CD14-positive monocyte (primary cell): Measurements from ENCODE around the gene XPO6. TPM values are rescaled to one million over a fixed set of nuclear protein-coding genes. Genes with fewer than 3 reads are reported as not detected.
"Not testable (repeated sequence)": the region's sequence is repeated elsewhere in the genome, so short reads cannot be mapped to it uniquely, and the experiment has no call there.

Source experiments
- DNase-seq, 3 donors: peaks; one replicate each; pipeline ENCODE4 v3.0.0-alpha.2; 2011 to 2022
- H2AFZ ChIP-seq: 2 replicates; pipeline ENCODE4 v1.6.0; 2012; ENCODE audit warnings: mild to moderate bottlenecking, low read depth, low read length, inconsistent platforms; ENCODE audit not compliant: insufficient read depth, poor library complexity, severe bottlenecking
- H3K27ac ChIP-seq, 2 donors: 1 replicate in 1 of 2; 2 replicates in 1 of 2; pipeline ENCODE4 v1.5.1; 2012 to 2013; ENCODE audit warnings: low read length in 2 of 2, control low read depth in 1 of 2, inconsistent platforms in 1 of 2, low read depth in 1 of 2, mild to moderate bottlenecking in 1 of 2
- H3K27me3 ChIP-seq, 2 donors: one replicate each; pipeline versions ENCODE4 v1.6.0 to v1.6.1; 2011 to 2013; ENCODE audit warnings: low read length in 2 of 2; ENCODE audit not compliant: control insufficient read depth in 2 of 2, insufficient read depth in 2 of 2
- H3K36me3 ChIP-seq, 2 donors: replicated peaks in 1 of 2; 1 replicate in 1 of 2; 2 replicates in 1 of 2; pipeline versions ENCODE4 v1.5.1 to v1.6.1; 2012 to 2013; ENCODE audit warnings: low read length in 2 of 2, control low read depth in 1 of 2, inconsistent platforms in 1 of 2, mild to moderate bottlenecking in 1 of 2; ENCODE audit not compliant: insufficient read depth in 2 of 2, control insufficient read depth in 1 of 2
- H3K4me1 ChIP-seq, 2 donors: 1 replicate in 1 of 2; 2 replicates in 1 of 2; pipeline versions ENCODE4 v1.5.1 to v1.6.1; 2012 to 2013; ENCODE audit warnings: low read length in 2 of 2, control low read depth in 1 of 2, inconsistent platforms in 1 of 2, mild to moderate bottlenecking in 1 of 2, moderate library complexity in 1 of 2; ENCODE audit not compliant: insufficient read depth in 2 of 2, control insufficient read depth in 1 of 2
- H3K4me2 ChIP-seq: replicated peaks from 2 replicates; pipeline ENCODE3; 2012; ENCODE audit warnings: low read length, moderate library complexity, mild to moderate bottlenecking; ENCODE audit not compliant: poor library complexity, severe bottlenecking; ENCODE audit errors: extremely low read depth
- H3K4me3 ChIP-seq, 3 experiments: fragments of 200-600 bp in 1 of 3; sonication (generic) in 1 of 3; replicated peaks in 1 of 3; 1 replicate in 2 of 3; 2 replicates in 1 of 3; pipeline ENCODE4 v1.5.1; 2011 to 2013; ENCODE audit warnings: low read length in 3 of 3, mild to moderate bottlenecking in 3 of 3, control low read depth in 2 of 3, low read depth in 2 of 3, inconsistent platforms in 1 of 3, moderate library complexity in 1 of 3
- H3K79me2 ChIP-seq: 2 replicates; pipeline ENCODE4 v1.6.0; 2012; ENCODE audit warnings: mild to moderate bottlenecking, control low read depth, inconsistent platforms, low read length, moderate library complexity; ENCODE audit not compliant: insufficient read depth
- H3K9ac ChIP-seq: 2 replicates; pipeline ENCODE4 v1.6.0; 2017; ENCODE audit warnings: low read length, mild to moderate bottlenecking; ENCODE audit not compliant: insufficient read depth, poor library complexity, severe bottlenecking
- H3K9me3 ChIP-seq, 2 donors: replicated peaks in 1 of 2; 1 replicate in 1 of 2; 2 replicates in 1 of 2; pipeline versions ENCODE4 v1.5.1 to v1.6.1; 2012 to 2013; ENCODE audit warnings: low read length in 2 of 2, control low read depth in 1 of 2; ENCODE audit not compliant: control insufficient read depth in 1 of 2, insufficient read depth in 1 of 2
- H4K20me1 ChIP-seq: 2 replicates; pipeline ENCODE4 v1.6.0; 2012; ENCODE audit warnings: mild to moderate bottlenecking, low read length, control low read depth, moderate library complexity; ENCODE audit not compliant: insufficient read depth
- H3K27ac Mint-ChIP-seq, 7 donors: one replicate each; pipeline ENCODE4 v1.8.0; 2020; ENCODE audit warnings: mild to moderate bottlenecking in 7 of 7, mixed read lengths in 7 of 7, moderate library complexity in 6 of 7, inconsistent platforms in 2 of 7
- H3K27me3 Mint-ChIP-seq, 3 donors: one replicate each; pipeline ENCODE4 v1.8.0; 2021 to 2022; ENCODE audit warnings: low read depth in 3 of 3, mild to moderate bottlenecking in 3 of 3, mixed read lengths in 3 of 3, moderate library complexity in 3 of 3, inconsistent platforms in 1 of 3
- H3K36me3 Mint-ChIP-seq, 2 donors: one replicate each; pipeline ENCODE4 v1.8.0; 2020; ENCODE audit warnings: mixed read lengths in 2 of 2, inconsistent platforms in 1 of 2, mild to moderate bottlenecking in 1 of 2
- H3K4me1 Mint-ChIP-seq: one replicate; pipeline ENCODE4 v1.8.0; 2020; ENCODE audit warnings: mild to moderate bottlenecking, mixed read lengths
- H3K4me3 Mint-ChIP-seq, 2 donors: one replicate each; pipeline ENCODE4 v1.8.0; 2020; ENCODE audit warnings: mild to moderate bottlenecking in 2 of 2, mixed read lengths in 2 of 2, moderate library complexity in 1 of 2
- H3K9me3 Mint-ChIP-seq, 7 donors: one replicate each; pipeline ENCODE4 v1.8.0; 2020 to 2022; ENCODE audit warnings: mixed read lengths in 7 of 7, mild to moderate bottlenecking in 6 of 7, moderate library complexity in 6 of 7, inconsistent platforms in 2 of 7
- CTCF ChIP-seq: fragments of 200-600 bp; IDR thresholded peaks from one replicate; pipeline ENCODE4 v1.8.0; 2022; ENCODE audit warnings: antibody characterized with exemption, mild to moderate bottlenecking
- WGBS: methylation state at CpG from one replicate; pipeline ENCODE4 v1.1.5; 2013; ENCODE audit warnings: missing lambda C conversion rate; ENCODE audit not compliant: insufficient coverage; 5-methylcytosine and 5-hydroxymethylcytosine counted together
- intact Hi-C, 2 donors: fragments of 100-400 bp; cut with micrococcal nuclease; formaldehyde crosslinking; loops; one replicate each; pipeline versions ENCODE4 v1.15.0 to v1.15.1; 2023
- polyA plus RNA-seq, 3 donors: library from polyadenylated mRNA; depleted of rRNA in 1 of 3; unstranded in 2 of 3; stranded (reverse) in 1 of 3; fragments of 300-500 nt in 2 of 3; fragments of >200 nt in 1 of 3; fragmentation: Illumina TruSeq in 2 of 3; gene quantifications; 1 replicate in 2 of 3; 2 replicates in 1 of 3; pipeline ENCODE4 v1.2.3, GENCODE V29; 2012 to 2021

The XPO6 gene
- polyA plus RNA-seq, 3 donors, result 35.7 to 166 (median 38.3) TPM

DNA sequence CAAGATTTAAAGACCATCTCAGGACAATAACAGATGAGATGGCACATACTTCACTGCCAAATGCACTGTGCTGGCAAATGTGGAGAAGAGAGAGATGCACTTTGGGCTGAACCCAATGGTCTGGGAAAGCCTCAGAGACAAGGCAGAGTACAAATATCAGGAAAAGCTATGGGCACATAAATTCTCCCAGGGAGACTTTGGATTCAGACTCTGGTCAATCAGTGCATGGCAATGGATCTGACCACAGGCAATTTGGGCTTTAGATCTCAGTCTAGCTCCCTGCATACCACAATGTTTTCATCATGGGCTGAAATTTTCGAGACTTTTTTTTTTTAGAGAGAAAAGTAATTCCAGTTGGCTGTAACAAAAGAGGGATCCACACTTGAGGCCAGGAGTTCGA lies 20.0 kb upstream of the XPO6 start:
- no peak overlapping the region for H3K9ac ChIP-seq
- Mint-ChIP-seq H3K4me3 (no peak overlapping the region), H3K27ac (no peak overlapping the region), H3K36me3 (no peaks in the 10 kb centered on the region), H3K9me3 (peaks cover 0 to 9% (median 2%) of the 10 kb centered on the region in 7 donors), H3K4me1 (no peaks in the 10 kb centered on the region), H3K27me3 (peaks cover 2 to 8% (median 3%) of the 10 kb centered on the region in 3 donors)
- no peak overlapping the region for H3K4me3 ChIP-seq
- no peaks in the 10 kb centered on the region for H3K79me2 ChIP-seq
- H2AFZ ChIP-seq, result no peak overlapping the region
- no peak for DNase-seq
- intact Hi-C loops, result no loop called here
- no peaks in the 10 kb centered on the region for H3K27me3 ChIP-seq
- H3K27ac ChIP-seq, result no peak overlapping the region
- H3K36me3 ChIP-seq, result no peaks in the 10 kb centered on the region
- peaks cover 0 to under 1% of the 10 kb centered on the region in 2 donors for H3K9me3 ChIP-seq
- WGBS, result no CpG with 5 or more reads among the region's 2 CpGs
- H3K4me1 ChIP-seq, result no peaks in the 10 kb centered on the region
- no peak for TF ChIP-seq CTCF
- no peak overlapping the region for H3K4me2 ChIP-seq
- no peaks in the 10 kb centered on the region for H4K20me1 ChIP-seq

DNA sequence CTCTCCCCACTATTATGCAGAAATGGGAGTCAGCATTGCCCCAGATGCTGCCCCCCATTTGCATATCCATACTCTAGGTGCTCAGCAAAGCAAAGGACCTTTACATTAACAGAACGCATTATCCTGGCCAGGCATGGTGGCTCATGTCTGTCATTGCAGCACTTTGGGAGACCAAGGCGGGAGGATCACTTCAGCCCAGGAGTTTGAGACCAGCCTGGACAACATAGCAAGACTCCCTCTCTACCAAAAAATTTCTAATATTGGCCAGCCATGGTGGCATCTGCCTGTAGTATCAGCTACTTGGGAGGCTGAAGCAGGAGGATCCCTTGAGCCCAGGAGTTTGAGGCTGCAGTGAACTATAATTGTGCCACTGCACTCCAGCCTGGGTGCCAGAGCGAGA lies 12.1 kb upstream of the XPO6 start:
- H3K4me3 ChIP-seq, H3K9ac ChIP-seq, H3K4me1 ChIP-seq, H3K4me3 Mint-ChIP-seq, H3K36me3 Mint-ChIP-seq, H3K79me2 ChIP-seq, H3K36me3 ChIP-seq, H3K27ac Mint-ChIP-seq, H3K9me3 Mint-ChIP-seq, H3K4me2 ChIP-seq, H3K9me3 ChIP-seq, H3K4me1 Mint-ChIP-seq, intact Hi-C loops, H4K20me1 ChIP-seq, H3K27me3 ChIP-seq, H3K27me3 Mint-ChIP-seq, H2AFZ ChIP-seq, DNase-seq, H3K27ac ChIP-seq: not testable (repeated sequence)
- 96% methylated on average over 2 of the region's 3 CpGs for WGBS

DNA sequence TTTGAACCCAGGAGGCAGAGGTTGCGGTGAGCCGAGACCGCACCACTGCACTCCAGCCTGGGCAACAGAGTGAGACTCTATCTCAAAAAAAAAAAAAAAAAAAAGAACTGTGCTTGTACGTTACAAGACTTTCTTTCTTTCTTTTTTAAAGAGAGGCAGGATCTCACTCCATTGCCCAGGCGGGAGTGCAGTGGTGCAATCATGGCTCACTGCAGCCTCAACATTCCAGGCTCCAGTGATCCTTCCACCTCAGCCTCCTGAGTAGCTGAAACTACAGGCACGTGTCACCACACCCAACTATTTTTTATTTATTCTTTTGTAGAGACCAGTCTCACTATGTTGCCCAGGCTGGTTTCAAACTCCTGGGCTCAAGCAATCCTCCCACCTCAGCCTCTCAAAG lies 8.0 kb upstream of the XPO6 start:
- WGBS, result 93% methylated on average over 2 of the region's 6 CpGs
- H3K4me2 ChIP-seq, H3K27ac ChIP-seq, intact Hi-C loops, H3K4me3 Mint-ChIP-seq, H3K4me1 Mint-ChIP-seq, H3K9me3 Mint-ChIP-seq, H3K4me1 ChIP-seq, H3K27ac Mint-ChIP-seq, H3K36me3 Mint-ChIP-seq, H3K4me3 ChIP-seq, H3K27me3 Mint-ChIP-seq, H3K9me3 ChIP-seq, H3K27me3 ChIP-seq, H3K36me3 ChIP-seq, H3K9ac ChIP-seq, H3K79me2 ChIP-seq, H4K20me1 ChIP-seq, DNase-seq, H2AFZ ChIP-seq: not testable (repeated sequence)
